WERI-Rb-1 (cell line): ENCODE data around the gene ME3.
"Not testable (repeated sequence)": the region's sequence is repeated elsewhere in the genome, so short reads cannot be mapped to it uniquely, and the experiment has no call there.

Source experiments
- DNase-seq: peaks from one replicate; pipeline ENCODE4 v3.0.0-alpha.2; 2020
- H3K27ac ChIP-seq: fragments of 250-450 bp; sonication (Bioruptor Pico); 2 replicates; pipeline ENCODE4 v1.5.1; 2020; ENCODE audit warnings: mild to moderate bottlenecking, moderate library complexity
- H3K27me3 ChIP-seq: fragments of 250-450 bp; sonication (Bioruptor Pico); 2 replicates; pipeline ENCODE4 v1.5.1; 2021; ENCODE audit warnings: mild to moderate bottlenecking, low read depth, moderate library complexity; ENCODE audit not compliant: insufficient read depth, severe bottlenecking
- H3K36me3 ChIP-seq: fragments of 250-450 bp; sonication (Bioruptor Pico); 2 replicates; pipeline ENCODE4 v1.5.1; 2020; ENCODE audit warnings: mild to moderate bottlenecking, moderate library complexity
- H3K4me3 ChIP-seq: 2 replicates; pipeline ENCODE4 v1.5.1; 2011; ENCODE audit warnings: low read depth, mild to moderate bottlenecking, control low read depth, low read length
- H3K9me3 ChIP-seq: fragments of 250-450 bp; sonication (Bioruptor Pico); 2 replicates; pipeline ENCODE4 v1.5.1; 2021; ENCODE audit warnings: mild to moderate bottlenecking, moderate library complexity; ENCODE audit not compliant: severe bottlenecking
- CTCF ChIP-seq: IDR thresholded peaks from 2 replicates; pipeline ENCODE4 v1.5.1; 2011; ENCODE audit warnings: low read depth, mild to moderate bottlenecking, control low read depth, inconsistent platforms, low read length

The ME3 gene

GRCh38 chr11:86421946-86422345, 250.5 kb downstream of the ME3 start:
- H3K27me3 ChIP-seq, result no peaks in the 10 kb centered on the region
- peaks cover 8% of the 10 kb centered on the region for H3K9me3 ChIP-seq
- DNase-seq, result no peak
- H3K36me3 ChIP-seq, result no peaks in the 10 kb centered on the region
- H3K4me3 ChIP-seq, result no peak overlapping the region
- TF ChIP-seq CTCF, result no peak
- H3K27ac ChIP-seq, result no peak overlapping the region

GRCh38 chr11:86418917-86419316, 253.5 kb downstream of the ME3 start:
- H3K9me3 ChIP-seq, result no peaks in the 10 kb centered on the region
- no peaks in the 10 kb centered on the region for H3K27me3 ChIP-seq
- peak; percentile 32; the same call in 1 of the 2 replicates for TF ChIP-seq CTCF
- no peak overlapping the region for H3K4me3 ChIP-seq
- no peak overlapping the region for H3K27ac ChIP-seq
- H3K36me3 ChIP-seq, result no peaks in the 10 kb centered on the region
- DNase-seq, result no peak

GRCh38 chr11:86418513-86418912, 253.9 kb downstream of the ME3 start:
- Histone ChIP-seq H3K27me3 (no peaks in the 10 kb centered on the region), H3K36me3 (no peaks in the 10 kb centered on the region), H3K27ac (no peak overlapping the region), H3K9me3 (no peaks in the 10 kb centered on the region), H3K4me3 (no peak overlapping the region)
- DNase-seq, result no peak
- no peak for TF ChIP-seq CTCF

GRCh38 chr11:86418106-86418505, 254.3 kb downstream of the ME3 start:
- Histone ChIP-seq H3K4me3 (no peak overlapping the region), H3K36me3 (no peaks in the 10 kb centered on the region), H3K27ac (no peak overlapping the region), H3K27me3 (no peaks in the 10 kb centered on the region), H3K9me3 (no peaks in the 10 kb centered on the region)
- no peak for DNase-seq
- TF ChIP-seq CTCF, result no peak

- not testable (repeated sequence) for H3K27ac ChIP-seq, H3K4me3 ChIP-seq, H3K9me3 ChIP-seq, DNase-seq, H3K27me3 ChIP-seq, H3K36me3 ChIP-seq
Measured at GRCh38 chr11:86416951-86417350, 255.5 kb downstream of the ME3 start.

- Histone ChIP-seq H3K27ac (no peak overlapping the region), H3K9me3 (no peaks in the 10 kb centered on the region), H3K4me3 (no peak overlapping the region), H3K27me3 (no peaks in the 10 kb centered on the region), H3K36me3 (no peaks in the 10 kb centered on the region)
- no peak for TF ChIP-seq CTCF
- no peak for DNase-seq
Measured at GRCh38 chr11:86416494-86416893, 255.9 kb downstream of the ME3 start.
